GM21526 (cell line): ENCODE results near the gene NAALADL2.
"Not testable (repeated sequence)": the region's sequence is repeated elsewhere in the genome, so short reads cannot be mapped to it uniquely, and the experiment has no call there.

Experiments
- ATAC-seq: cut with Tn5 transposase; IDR thresholded peaks from one replicate; pipeline ENCODE4 v1.9.1; 2021; ENCODE audit warnings: moderate library complexity; ENCODE audit not compliant: unreplicated experiment, low FRiP score

NAALADL2 gene

GRCh38 chr3:175342196-175342595 is 483.1 kb downstream of the NAALADL2 start:
- ATAC-seq: no peak

GRCh38 chr3:175343946-175344345 is 484.8 kb downstream of the NAALADL2 start:
- ATAC-seq: no peak

GRCh38 chr3:175346573-175347356 is 487.6 kb downstream of the NAALADL2 start:
- no peak for ATAC-seq

- no peak for ATAC-seq
These were observed 490.0 kb downstream of the NAALADL2 start for GRCh38 chr3:175349168-175349567.

- no peak for ATAC-seq
These were observed 496.7 kb downstream of the NAALADL2 start for GRCh38 chr3:175355801-175356335.

- no peak for ATAC-seq
These were observed 497.8 kb downstream of the NAALADL2 start for GRCh38 chr3:175356899-175357324.

- ATAC-seq: no peak
These were observed 498.6 kb downstream of the NAALADL2 start for GRCh38 chr3:175357758-175358157.

GRCh38 chr3:175358935-175359334 is 499.8 kb downstream of the NAALADL2 start:
- no peak for ATAC-seq

- ATAC-seq: not testable (repeated sequence)
These were observed 511.3 kb downstream of the NAALADL2 start for GRCh38 chr3:175370426-175370825.

- ATAC-seq: not testable (repeated sequence)
These were observed 512.1 kb downstream of the NAALADL2 start for GRCh38 chr3:175371187-175371586.

- ATAC-seq: no peak
These were observed 515.6 kb downstream of the NAALADL2 start for GRCh38 chr3:175374705-175375104.

GRCh38 chr3:175378348-175378747 is 519.2 kb downstream of the NAALADL2 start:
- ATAC-seq: no peak

- ATAC-seq: no peak
These were observed 522.6 kb downstream of the NAALADL2 start for GRCh38 chr3:175381685-175382084.

- ATAC-seq: no peak
These were observed 524.2 kb downstream of the NAALADL2 start for GRCh38 chr3:175383371-175383770.

GRCh38 chr3:175383813-175384212 is 524.7 kb downstream of the NAALADL2 start:
- no peak for ATAC-seq

- no peak for ATAC-seq
These were observed 525.4 kb downstream of the NAALADL2 start for GRCh38 chr3:175384569-175384968.

- no peak for ATAC-seq
These were observed 527.5 kb downstream of the NAALADL2 start for GRCh38 chr3:175386630-175387029.

GRCh38 chr3:175389560-175389959 is 530.4 kb downstream of the NAALADL2 start:
- no peak for ATAC-seq

- no peak for ATAC-seq
These were observed 532.5 kb downstream of the NAALADL2 start for GRCh38 chr3:175391601-175392000.

- ATAC-seq: no peak
These were observed 533.5 kb downstream of the NAALADL2 start for GRCh38 chr3:175392653-175393052.

GRCh38 chr3:175397372-175397771 is 538.2 kb downstream of the NAALADL2 start:
- no peak for ATAC-seq

- ATAC-seq: no peak
These were observed 539.5 kb downstream of the NAALADL2 start for GRCh38 chr3:175398676-175399075.
